Endothelial cell (in vitro differentiated cells): ENCODE measurements around the gene SAMD10. TPM values are rescaled to one million over a fixed set of nuclear protein-coding genes. Genes with fewer than 3 reads are reported as not detected.
"Not testable (repeated sequence)": the region's sequence is repeated elsewhere in the genome, so short reads cannot be mapped to it uniquely, and the experiment has no call there.

ENCODE experiments used
- DNase-seq: peaks from one replicate; pipeline ENCODE4 v3.0.0; 2021; ENCODE audit warnings: low spot score
- H3K27ac Mint-ChIP-seq: one replicate; pipeline ENCODE4 v1.8.0; 2021; ENCODE audit warnings: mixed read lengths, inconsistent platforms; ENCODE audit not compliant: unreplicated experiment
- H3K27me3 Mint-ChIP-seq: one replicate; pipeline ENCODE4 v1.8.0; 2021; ENCODE audit warnings: mild to moderate bottlenecking, moderate library complexity, mixed read lengths, inconsistent platforms; ENCODE audit not compliant: unreplicated experiment
- H3K36me3 Mint-ChIP-seq: one replicate; pipeline ENCODE4 v1.8.0; 2021; ENCODE audit warnings: mild to moderate bottlenecking, low read depth, mixed read lengths, inconsistent platforms; ENCODE audit not compliant: unreplicated experiment
- H3K4me1 Mint-ChIP-seq: one replicate; pipeline ENCODE4 v1.8.0; 2021; ENCODE audit warnings: mild to moderate bottlenecking, mixed read lengths, inconsistent platforms; ENCODE audit not compliant: unreplicated experiment
- H3K4me3 Mint-ChIP-seq: one replicate; pipeline ENCODE4 v1.8.0; 2021; ENCODE audit warnings: mild to moderate bottlenecking, mixed read lengths, inconsistent platforms; ENCODE audit not compliant: unreplicated experiment
- H3K9me3 Mint-ChIP-seq: one replicate; pipeline ENCODE4 v1.8.0; 2021; ENCODE audit warnings: mixed read lengths, inconsistent platforms; ENCODE audit not compliant: unreplicated experiment
- total RNA-seq: library from RNA; stranded (reverse); fragmentation: NEBNext Ultra II Directional; extraction: Animal tissue kit (Norgen Biotek cat#: 25700); gene quantifications from one replicate; pipeline ENCODE4 v1.2.1, GENCODE V29; 2021; ENCODE audit not compliant: unreplicated experiment
- TF ChIP-seq, protein P1 (sequence below): fragments of 200-600 bp; sonication (generic); IDR thresholded peaks from one replicate; pipeline ENCODE4 v1.5.0; 2021; ENCODE audit warnings: antibody characterized with exemption; ENCODE audit not compliant: unreplicated experiment

The SAMD10 gene
- total RNA-seq, 1 donor from 2014 or later, result 5.0 TPM

DNA sequence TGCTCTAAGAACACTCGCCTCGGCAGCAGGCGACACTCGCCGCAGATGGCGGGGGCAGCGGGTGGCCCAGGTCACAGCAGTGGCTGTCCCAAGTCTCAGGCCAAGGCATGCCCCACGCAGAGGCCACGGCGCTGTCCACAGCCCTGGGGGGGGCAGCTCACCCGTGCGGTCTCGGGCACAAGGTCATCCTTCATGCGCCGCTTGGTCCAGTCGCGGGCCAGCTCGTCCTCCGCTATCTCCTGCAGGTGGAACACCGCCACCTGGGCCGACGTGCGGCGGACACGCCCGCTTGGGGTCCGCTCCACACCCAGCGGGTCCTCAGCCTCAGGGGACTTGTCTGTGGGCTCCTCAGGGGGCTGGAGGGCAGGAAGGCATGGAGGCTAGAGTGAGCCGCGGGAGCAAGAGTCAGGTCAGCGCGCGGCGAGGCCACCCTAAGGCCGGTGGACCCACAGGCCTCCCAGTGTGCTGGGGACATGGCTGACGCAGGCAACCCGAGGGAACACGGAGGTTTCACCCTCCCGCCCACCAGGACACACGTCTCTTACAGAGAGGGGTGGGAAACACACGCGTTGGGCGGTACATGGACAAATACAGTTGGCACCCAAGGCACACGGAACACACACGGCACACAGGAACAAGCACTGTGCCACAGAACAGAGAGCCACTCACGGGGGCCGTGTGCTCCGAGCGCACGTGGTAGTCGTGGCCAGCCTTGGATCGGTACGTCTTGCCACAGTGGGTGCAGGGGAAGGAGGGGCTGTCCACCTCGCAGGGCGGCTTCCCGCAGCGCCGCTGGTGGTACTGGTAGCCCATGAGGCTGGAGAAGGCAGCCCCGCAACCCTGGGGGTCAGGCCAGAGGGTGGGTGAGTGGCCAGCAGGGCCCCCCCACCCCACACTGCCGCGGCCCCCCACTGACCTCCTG, 16.8 kb downstream of the SAMD10 start:
- Mint-ChIP-seq H3K9me3 (no peaks in the 10 kb centered on the region), H3K4me3 (no peak overlapping the region), H3K27ac (no peak overlapping the region), H3K36me3 (peaks cover 9% of the 10 kb centered on the region), H3K4me1 (no peaks in the 10 kb centered on the region), H3K27me3 (peaks cover 2% of the 10 kb centered on the region)
- no peak for DNase-seq
- TF ChIP-seq, protein P1, sequence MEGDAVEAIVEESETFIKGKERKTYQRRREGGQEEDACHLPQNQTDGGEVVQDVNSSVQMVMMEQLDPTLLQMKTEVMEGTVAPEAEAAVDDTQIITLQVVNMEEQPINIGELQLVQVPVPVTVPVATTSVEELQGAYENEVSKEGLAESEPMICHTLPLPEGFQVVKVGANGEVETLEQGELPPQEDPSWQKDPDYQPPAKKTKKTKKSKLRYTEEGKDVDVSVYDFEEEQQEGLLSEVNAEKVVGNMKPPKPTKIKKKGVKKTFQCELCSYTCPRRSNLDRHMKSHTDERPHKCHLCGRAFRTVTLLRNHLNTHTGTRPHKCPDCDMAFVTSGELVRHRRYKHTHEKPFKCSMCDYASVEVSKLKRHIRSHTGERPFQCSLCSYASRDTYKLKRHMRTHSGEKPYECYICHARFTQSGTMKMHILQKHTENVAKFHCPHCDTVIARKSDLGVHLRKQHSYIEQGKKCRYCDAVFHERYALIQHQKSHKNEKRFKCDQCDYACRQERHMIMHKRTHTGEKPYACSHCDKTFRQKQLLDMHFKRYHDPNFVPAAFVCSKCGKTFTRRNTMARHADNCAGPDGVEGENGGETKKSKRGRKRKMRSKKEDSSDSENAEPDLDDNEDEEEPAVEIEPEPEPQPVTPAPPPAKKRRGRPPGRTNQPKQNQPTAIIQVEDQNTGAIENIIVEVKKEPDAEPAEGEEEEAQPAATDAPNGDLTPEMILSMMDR, result no peak

DNA sequence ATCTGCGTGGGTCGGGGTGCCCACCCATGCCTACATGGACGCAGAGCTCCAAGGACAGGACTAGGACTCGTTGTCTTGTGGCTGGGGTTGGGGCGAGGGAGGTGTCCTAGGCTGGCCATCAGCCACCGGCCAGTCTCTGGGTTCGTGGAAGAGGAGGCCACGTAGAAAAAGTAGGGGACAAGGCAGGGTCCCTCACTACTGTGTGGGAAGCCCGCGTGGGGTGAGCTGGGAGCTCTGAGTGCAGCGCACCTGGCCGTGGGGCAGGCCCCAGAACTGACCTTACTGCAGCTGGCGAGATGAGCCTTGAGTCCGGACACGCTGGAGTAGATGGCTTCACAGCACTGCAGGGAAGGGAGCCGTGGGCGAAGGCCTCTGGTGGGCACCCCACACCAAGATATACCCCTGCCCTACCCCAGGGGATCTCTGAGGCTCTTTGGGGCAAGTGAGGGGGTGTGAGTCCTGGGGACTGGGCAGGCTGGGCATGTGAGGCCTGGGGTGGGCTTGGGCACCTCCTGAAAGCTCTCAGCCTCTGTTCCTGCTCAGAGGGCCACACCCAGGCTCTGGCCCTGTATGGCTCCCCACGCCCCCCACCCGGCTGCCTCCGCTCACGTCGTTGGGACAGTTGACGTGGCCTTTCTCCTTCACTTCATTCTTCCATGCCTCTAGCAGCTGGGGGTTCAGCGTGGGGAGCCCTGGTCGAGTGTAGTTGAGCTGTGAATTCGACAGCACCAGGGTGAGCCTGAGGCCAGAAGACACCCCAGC, 17.6 kb downstream of the SAMD10 start:
- no peak for DNase-seq
- H3K36me3 Mint-ChIP-seq, result peaks cover 9% of the 10 kb centered on the region
- no peaks in the 10 kb centered on the region for H3K9me3 Mint-ChIP-seq
- H3K27me3 Mint-ChIP-seq, result peaks cover 2% of the 10 kb centered on the region
- H3K27ac Mint-ChIP-seq, result no peak overlapping the region
- H3K4me1 Mint-ChIP-seq, result no peaks in the 10 kb centered on the region
- TF ChIP-seq, protein P1, result no peak
- no peak overlapping the region for H3K4me3 Mint-ChIP-seq

DNA sequence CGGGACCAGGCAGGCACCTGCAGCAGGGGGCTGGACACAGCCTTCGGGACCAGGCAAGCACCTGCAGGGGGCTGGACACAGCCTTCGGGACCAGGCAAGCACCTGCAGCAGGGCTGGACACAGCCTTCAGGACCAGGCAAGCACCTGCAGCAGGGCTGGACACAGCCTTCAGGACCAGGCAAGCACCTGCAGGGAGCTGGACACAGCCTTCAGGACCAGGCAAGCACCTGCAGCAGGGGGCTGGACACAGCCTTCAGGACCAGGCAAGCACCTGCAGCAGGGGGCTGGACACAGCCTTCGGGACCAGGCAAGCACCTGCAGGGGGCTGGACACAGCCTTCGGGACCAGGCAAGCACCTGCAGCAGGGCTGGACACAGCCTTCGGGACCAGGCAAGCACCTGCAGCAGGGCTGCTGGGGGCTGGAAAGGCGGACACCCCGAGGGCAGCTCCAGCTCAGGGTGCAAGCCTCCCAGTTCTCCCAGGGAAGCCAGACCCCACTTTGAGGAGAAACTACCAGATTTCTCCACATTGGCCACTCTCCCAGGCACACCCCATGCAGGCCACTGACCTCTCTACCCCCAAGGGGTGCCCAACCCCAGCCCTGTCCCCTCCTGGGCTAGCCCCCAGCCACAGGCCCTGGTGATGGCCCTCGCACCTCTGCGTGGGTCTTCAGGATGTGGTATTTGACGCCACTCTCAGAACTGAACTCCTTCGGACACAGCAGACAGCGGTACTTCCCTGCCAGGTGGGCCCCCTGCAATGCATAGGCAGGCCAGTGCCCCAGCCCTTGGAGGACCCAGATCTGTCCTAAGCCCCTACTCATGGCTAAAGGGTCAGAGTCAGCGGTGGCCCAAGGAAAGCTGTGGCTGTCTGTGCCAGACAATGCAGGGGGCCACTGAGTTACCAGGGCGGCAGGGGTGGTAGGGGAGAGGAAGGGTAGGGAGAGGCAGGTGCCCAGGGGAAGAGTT, 18.5 kb downstream of the SAMD10 start:
- H3K9me3 Mint-ChIP-seq, H3K27ac Mint-ChIP-seq, H3K36me3 Mint-ChIP-seq, H3K27me3 Mint-ChIP-seq, H3K4me1 Mint-ChIP-seq, DNase-seq, H3K4me3 Mint-ChIP-seq: not testable (repeated sequence)

DNA sequence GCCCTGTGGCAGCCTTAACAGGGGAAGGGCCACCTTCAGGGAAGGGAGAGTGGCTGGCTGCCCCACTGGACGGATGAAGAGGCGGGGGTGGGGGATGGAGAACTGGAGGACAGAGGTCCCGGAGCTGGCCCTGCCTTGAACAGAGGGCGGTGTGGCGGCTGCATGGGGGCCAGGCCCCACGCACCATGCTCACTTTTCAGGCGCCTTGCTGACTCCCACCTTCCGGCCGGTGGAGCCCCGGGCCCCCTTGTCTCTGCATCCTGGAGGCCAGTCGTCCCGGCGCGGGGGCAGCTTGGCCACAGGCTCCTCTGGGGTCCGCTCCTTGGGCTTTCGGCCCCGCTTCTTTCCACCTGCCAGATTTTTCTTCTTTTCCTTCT, 19.8 kb downstream of the SAMD10 start:
- H3K27me3 Mint-ChIP-seq, result peaks cover 3% of the 10 kb centered on the region
- TF ChIP-seq, protein P1, result no peak
- H3K36me3 Mint-ChIP-seq, result peaks cover 4% of the 10 kb centered on the region
- no peaks in the 10 kb centered on the region for H3K9me3 Mint-ChIP-seq
- H3K4me3 Mint-ChIP-seq, result no peak overlapping the region
- H3K27ac Mint-ChIP-seq, result no peak overlapping the region
- DNase-seq, result no peak
- no peaks in the 10 kb centered on the region for H3K4me1 Mint-ChIP-seq
